ENCODE measurements around the gene DOCK9.

The DOCK9 gene

DNA sequence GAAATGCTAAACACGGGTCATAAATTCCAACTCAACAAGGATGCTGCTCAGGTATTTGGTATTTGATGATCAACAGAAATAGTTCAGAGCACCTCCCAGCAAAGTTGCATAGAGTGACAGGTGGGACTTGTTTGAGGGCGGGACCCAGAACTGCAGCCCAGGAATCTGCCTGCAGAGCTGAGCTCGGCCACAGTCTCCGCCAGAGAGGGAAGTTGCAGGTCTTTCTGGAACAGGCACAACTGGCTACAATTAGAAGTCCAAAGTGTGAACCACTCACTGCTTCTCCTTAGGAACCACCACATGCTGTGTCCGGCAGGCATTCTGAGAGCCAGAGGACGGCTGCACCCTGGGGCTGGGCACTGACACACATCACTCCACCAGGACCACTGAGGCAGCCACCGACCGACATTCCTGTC is 226.5 kb downstream of the DOCK9 start:
- in situ Hi-C loops (cut with MboI; ENCODE audit: low pct_unique_long_range_greater_than_20kb, low sequenced_read_pairs), result no loop called here
- no peak for DNase-seq

DNA sequence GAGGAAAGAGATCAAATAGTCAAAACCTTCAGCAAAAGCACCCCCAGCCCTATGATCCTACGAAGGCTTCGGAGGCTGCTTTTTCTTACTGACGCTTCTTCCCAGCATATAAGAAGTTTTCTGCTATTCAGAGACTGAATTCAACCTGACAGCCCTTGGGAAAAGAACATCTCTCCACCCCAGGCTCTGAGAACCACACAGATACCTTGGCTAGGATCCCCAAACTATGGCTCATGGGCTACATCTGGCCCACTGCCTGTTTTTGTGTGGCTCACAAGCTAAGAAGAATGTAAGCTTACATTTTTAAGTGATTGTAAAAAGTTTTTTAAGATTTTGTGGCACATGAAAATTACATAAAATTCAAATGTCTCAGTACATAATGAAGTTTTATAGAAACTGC is 228.4 kb downstream of the DOCK9 start:
- DNase-seq, result no peak

DNA sequence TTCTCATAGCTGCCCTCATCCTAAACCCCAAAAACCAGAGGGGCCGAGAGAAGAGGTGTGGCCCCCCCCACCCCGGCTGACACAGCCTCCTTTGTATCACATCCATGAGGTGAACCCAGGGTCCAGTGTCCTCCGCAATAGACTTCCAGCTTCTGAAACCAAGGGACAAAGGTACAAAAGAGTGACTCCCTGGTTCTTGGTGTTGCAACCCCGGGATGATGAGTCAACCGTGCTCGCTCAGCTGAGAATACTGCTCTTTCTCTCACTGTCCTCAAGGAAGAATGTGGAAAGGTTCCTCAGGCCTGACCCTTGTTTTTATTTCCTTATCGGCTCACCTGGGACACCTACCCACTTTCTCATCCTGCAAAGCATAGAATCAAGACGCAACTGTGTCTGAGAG is 230.9 kb downstream of the DOCK9 start:
- DNase-seq, result no peak

More for the DNA sequence above, 228.4 kb downstream of the DOCK9 start:
- in situ Hi-C loops (cut with MboI; ENCODE audit: low pct_unique_long_range_greater_than_20kb, low sequenced_read_pairs), result no loop called here

More for the DNA sequence above, 230.9 kb downstream of the DOCK9 start:
- in situ Hi-C loops (cut with MboI; ENCODE audit: low pct_unique_long_range_greater_than_20kb, low sequenced_read_pairs), result no loop called here

All from KBM-7 (cell line).